ENCODE measurements around the gene TMEM30A. TPM values are rescaled to one million over a fixed set of nuclear protein-coding genes. Genes with fewer than 3 reads are reported as not detected.

Gene TMEM30A
- total and polyA plus RNA-seq, 2 of the 13 experiments (the other 11 are each of a cell fraction or from before 2014, with no cell fraction given), result 17.6 to 54.4 TPM

DNA sequence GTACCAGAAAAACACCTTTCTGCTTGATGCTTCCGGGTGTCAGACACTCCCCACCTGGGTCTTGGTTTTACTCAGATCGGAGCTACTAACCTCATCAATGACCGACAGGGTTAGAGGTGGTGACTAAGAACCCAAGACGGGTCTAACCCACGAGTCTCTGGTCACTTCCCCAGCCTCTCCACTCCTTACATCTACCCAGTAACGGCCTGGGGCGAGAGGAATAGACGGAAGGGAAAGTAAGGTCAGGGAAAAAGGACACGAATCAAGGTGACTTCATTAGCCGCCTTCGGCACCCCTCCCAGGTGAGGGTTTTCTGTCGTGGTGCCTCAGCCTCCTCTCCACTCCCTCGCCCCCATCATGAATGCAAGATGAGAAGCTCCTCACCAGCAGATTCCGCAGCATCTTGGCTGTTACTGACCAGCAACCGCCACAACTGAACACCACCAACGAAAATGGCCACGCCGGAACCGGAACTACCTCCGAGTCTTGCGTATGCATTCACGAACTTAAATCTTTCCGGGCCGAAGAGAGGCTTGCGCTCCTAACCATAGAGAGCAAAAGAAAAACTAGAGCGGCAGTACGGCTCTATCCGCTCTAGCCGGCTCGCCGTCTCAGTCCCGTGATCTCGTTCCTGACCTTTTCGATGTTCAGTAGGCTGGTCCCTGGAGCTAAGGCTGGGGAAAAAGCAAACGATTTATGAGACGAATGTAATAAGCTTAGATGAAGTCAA, 41.1 kb downstream of the TMEM30A start, which contains the start of gene COX7A2 (continued):
- TF ChIP-seq ZNF431 (CRISPR knock-in tag; IDR thresholded peaks at IDR 0.05; ENCODE audit: borderline replicate concordance, low read depth), result 0 out of 2 replicates have a peak, but pooled peaks have one; percentile 17
- no peak for TF ChIP-seq ZNF10 (CRISPR knock-in tag; IDR thresholded peaks at IDR 0.05; ENCODE audit: borderline replicate concordance, low read depth)
- TF ChIP-seq KAT8 (CRISPR knock-in tag; IDR thresholded peaks at IDR 0.05), result peak; percentile 98
- TF ChIP-seq ZNF274 (CRISPR knock-in tag; IDR thresholded peaks at IDR 0.05), result peak; percentile 82
- TF ChIP-seq ZNF816 (CRISPR knock-in tag; IDR thresholded peaks at IDR 0.05; ENCODE audit: borderline replicate concordance), result peak; percentile 65; the same call in 1 of the 2 replicates
- TF ChIP-seq PHF20 (CRISPR knock-in tag; IDR thresholded peaks at IDR 0.05), result peak; percentile 94
- TF ChIP-seq CHD2 (IDR thresholded peaks at IDR 0.05; ENCODE audit: low read depth, low read length), result peak; percentile 42; the same call in 1 of the 2 replicates
- no peak for TF ChIP-seq BRCA1 (CRISPR knock-in tag; IDR thresholded peaks at IDR 0.05)
- TF ChIP-seq PITX1 (CRISPR knock-in tag; IDR thresholded peaks at IDR 0.05), result 0 out of 2 replicates have a peak, but pooled peaks have one; percentile 16
- TF ChIP-seq MYC (CRISPR knock-in tag; IDR thresholded peaks at IDR 0.05; ENCODE audit: borderline replicate concordance), result 0 out of 2 replicates have a peak, but pooled peaks have one; percentile 61
- TF ChIP-seq, protein P1, sequence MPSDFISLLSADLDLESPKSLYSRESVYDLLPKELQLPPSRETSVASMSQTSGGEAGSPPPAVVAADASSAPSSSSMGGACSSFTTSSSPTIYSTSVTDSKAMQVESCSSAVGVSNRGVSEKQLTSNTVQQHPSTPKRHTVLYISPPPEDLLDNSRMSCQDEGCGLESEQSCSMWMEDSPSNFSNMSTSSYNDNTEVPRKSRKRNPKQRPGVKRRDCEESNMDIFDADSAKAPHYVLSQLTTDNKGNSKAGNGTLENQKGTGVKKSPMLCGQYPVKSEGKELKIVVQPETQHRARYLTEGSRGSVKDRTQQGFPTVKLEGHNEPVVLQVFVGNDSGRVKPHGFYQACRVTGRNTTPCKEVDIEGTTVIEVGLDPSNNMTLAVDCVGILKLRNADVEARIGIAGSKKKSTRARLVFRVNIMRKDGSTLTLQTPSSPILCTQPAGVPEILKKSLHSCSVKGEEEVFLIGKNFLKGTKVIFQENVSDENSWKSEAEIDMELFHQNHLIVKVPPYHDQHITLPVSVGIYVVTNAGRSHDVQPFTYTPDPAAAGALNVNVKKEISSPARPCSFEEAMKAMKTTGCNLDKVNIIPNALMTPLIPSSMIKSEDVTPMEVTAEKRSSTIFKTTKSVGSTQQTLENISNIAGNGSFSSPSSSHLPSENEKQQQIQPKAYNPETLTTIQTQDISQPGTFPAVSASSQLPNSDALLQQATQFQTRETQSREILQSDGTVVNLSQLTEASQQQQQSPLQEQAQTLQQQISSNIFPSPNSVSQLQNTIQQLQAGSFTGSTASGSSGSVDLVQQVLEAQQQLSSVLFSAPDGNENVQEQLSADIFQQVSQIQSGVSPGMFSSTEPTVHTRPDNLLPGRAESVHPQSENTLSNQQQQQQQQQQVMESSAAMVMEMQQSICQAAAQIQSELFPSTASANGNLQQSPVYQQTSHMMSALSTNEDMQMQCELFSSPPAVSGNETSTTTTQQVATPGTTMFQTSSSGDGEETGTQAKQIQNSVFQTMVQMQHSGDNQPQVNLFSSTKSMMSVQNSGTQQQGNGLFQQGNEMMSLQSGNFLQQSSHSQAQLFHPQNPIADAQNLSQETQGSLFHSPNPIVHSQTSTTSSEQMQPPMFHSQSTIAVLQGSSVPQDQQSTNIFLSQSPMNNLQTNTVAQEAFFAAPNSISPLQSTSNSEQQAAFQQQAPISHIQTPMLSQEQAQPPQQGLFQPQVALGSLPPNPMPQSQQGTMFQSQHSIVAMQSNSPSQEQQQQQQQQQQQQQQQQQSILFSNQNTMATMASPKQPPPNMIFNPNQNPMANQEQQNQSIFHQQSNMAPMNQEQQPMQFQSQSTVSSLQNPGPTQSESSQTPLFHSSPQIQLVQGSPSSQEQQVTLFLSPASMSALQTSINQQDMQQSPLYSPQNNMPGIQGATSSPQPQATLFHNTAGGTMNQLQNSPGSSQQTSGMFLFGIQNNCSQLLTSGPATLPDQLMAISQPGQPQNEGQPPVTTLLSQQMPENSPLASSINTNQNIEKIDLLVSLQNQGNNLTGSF (CRISPR knock-in tag; IDR thresholded peaks at IDR 0.05), result no peak
- TF ChIP-seq ZBTB42 (CRISPR knock-in tag; IDR thresholded peaks at IDR 0.05), result 0 out of 2 replicates have a peak, but pooled peaks have one; percentile 10
- TF ChIP-seq IKZF4 (CRISPR knock-in tag; IDR thresholded peaks at IDR 0.05; ENCODE audit: borderline replicate concordance, low read depth, not compliant biosample characterization), result peak; percentile 57
- peak; percentile 78; the same call in 1 of the 2 replicates for TF ChIP-seq DMAP1 (CRISPR knock-in tag; IDR thresholded peaks at IDR 0.05)
- TF ChIP-seq MIER3 (CRISPR knock-in tag; IDR thresholded peaks at IDR 0.05; ENCODE audit: borderline replicate concordance), result peak; percentile 94
- peak; percentile 94 for TF ChIP-seq THAP11 (CRISPR knock-in tag; IDR thresholded peaks at IDR 0.05)
- TF ChIP-seq, protein P2, sequence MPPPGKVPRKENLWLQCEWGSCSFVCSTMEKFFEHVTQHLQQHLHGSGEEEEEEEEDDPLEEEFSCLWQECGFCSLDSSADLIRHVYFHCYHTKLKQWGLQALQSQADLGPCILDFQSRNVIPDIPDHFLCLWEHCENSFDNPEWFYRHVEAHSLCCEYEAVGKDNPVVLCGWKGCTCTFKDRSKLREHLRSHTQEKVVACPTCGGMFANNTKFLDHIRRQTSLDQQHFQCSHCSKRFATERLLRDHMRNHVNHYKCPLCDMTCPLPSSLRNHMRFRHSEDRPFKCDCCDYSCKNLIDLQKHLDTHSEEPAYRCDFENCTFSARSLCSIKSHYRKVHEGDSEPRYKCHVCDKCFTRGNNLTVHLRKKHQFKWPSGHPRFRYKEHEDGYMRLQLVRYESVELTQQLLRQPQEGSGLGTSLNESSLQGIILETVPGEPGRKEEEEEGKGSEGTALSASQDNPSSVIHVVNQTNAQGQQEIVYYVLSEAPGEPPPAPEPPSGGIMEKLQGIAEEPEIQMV (CRISPR knock-in tag; IDR thresholded peaks at IDR 0.05; ENCODE audit: low read depth), result no peak
- TF ChIP-seq FOXM1 (CRISPR knock-in tag; IDR thresholded peaks at IDR 0.05), result no peak
- 0 out of 2 replicates have a peak, but pooled peaks have one; percentile 18 for TF ChIP-seq ZNF367 (CRISPR knock-in tag; IDR thresholded peaks at IDR 0.05; ENCODE audit: borderline replicate concordance)
- 0 out of 2 replicates have a peak, but pooled peaks have one; percentile 1 for TF ChIP-seq STAG1 (CRISPR knock-in tag; IDR thresholded peaks at IDR 0.05)
- no peak for TF ChIP-seq ZNF329 (CRISPR knock-in tag; IDR thresholded peaks at IDR 0.05; ENCODE audit: low read depth)
- no peak for TF ChIP-seq NFATC3 (CRISPR knock-in tag; IDR thresholded peaks at IDR 0.05)
- TF ChIP-seq KAT7 (CRISPR knock-in tag; IDR thresholded peaks at IDR 0.05; ENCODE audit: borderline replicate concordance), result peak; percentile 82
- peak; percentile 48; the same call in 1 of the 2 replicates for TF ChIP-seq KDM5B (CRISPR knock-in tag; IDR thresholded peaks at IDR 0.05; ENCODE audit: borderline replicate concordance)
- peak; percentile 69; the same call in 1 of the 2 replicates for TF ChIP-seq GATAD2A (CRISPR knock-in tag; IDR thresholded peaks at IDR 0.05)

Measured in HepG2 (cell line).